ENCODE measurements around the gene LYRM4.
A peak's percentile ranks its signal among the peaks of the same experiment; 100 is the strongest.

The LYRM4 gene

GRCh38 chr6:5172041-5172653 lies 88.6 kb downstream of the LYRM4 start:
- peak; percentile 86 for DNase-seq

- DNase-seq = no peak
These were observed 93.2 kb downstream of the LYRM4 start for GRCh38 chr6:5167501-5167900.

DNA sequence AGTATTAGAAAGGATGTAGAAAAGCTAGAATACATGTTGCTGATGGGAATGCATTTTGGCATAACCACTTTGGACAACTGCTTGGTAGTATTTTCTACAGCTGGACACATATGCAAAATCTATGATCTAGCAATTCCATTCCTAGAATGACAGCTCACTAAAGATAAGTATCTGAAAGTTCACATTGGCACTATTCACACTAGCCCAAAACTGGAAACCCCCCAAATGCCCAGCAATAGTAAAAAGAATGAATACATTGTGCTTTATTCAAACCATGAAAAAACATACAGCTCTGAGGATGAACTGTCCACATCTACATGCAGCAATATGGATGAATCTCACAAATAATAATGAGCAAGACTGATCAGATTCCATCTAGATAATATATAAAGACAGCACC lies 96.7 kb downstream of the LYRM4 start:
- DNase-seq = no peak

- DNase-seq = peak; percentile 74
These were observed 97.5 kb downstream of the LYRM4 start for GRCh38 chr6:5163247-5163646.

DNA sequence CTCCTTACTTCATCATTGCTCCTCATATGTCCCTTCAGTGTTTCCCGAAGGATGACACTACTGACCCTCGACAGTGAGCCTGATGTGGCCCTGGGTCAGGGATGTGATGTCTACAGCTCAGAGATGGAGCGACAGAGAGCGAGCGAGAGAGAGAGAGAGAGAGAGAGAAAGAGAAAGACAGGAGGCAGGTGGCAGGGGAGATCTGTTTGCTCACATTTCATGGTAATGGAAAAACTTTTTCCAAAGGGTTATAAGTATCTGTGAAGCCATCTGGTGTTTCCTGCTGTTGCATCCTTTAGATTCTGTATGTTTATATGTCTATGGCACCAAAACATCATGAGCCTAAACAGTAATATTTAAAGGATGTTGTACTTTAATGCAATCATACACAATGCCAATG lies 98.4 kb downstream of the LYRM4 start:
- DNase-seq = peak; percentile 83

DNA sequence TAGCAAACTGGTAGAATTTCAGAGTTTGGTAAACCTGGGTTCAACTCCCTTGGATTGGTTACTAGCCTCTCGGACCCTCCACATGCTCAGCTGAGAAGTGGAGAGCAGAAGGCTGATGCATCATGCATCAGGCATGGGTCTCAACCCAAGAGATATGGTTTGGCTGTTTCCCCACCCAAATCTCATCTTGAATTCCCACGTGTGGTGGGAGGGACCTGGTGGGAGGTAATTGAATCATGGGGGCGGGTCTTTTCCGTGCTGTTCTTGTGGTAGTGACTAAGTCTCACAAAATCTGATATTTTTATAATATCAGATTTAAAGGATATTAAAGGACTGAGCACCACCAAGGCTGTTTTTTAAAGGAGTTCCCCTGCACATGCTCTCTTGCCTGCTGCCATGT lies 100.5 kb downstream of the LYRM4 start:
- DNase-seq = no peak

- no peak for DNase-seq
These were observed 101.6 kb downstream of the LYRM4 start for GRCh38 chr6:5159162-5159561.

DNA sequence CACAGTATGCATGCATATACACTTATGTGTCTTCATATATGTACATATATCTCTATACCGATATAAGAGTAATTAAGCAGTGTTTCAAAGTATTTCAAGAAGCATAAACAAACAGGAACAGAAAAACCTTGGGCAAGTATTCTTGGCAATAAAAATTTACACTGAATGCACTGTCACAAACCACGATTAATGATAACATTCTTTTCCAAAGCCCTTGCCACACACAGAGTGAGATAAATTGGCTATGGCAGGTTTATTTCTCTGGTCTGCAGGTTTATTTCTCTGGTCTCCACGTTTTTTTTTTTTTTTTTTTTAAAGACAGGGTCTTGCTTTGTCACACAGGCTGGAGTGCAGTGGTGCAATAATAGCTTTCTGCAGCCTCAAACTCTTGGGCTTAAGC lies 102.6 kb downstream of the LYRM4 start:
- DNase-seq = no peak

DNA sequence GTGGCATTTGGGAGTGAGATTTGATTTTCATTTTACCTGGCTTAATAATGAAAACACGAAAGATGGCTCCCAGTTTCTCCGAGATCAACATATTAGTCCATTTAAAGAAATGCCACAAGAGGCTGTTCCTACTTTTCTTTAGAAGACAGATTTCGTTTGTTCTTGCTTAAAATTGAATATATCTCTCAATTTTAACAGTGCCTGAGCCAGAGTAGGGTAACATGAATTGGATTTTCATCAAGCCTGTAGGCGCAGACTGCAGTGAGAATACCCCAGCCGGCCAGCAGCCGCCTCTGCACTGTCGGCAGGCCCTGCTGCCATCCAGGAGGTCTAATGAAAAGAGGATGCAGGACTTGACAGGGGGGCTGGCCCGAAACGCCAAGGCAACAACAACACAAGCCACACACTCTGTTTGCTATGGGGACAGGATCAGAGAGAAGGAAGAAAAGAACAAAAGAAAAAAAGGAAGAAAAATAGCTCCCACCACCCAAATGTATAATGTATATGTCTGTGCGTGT lies 103.1 kb downstream of the LYRM4 start:
- no peak for DNase-seq

DNA sequence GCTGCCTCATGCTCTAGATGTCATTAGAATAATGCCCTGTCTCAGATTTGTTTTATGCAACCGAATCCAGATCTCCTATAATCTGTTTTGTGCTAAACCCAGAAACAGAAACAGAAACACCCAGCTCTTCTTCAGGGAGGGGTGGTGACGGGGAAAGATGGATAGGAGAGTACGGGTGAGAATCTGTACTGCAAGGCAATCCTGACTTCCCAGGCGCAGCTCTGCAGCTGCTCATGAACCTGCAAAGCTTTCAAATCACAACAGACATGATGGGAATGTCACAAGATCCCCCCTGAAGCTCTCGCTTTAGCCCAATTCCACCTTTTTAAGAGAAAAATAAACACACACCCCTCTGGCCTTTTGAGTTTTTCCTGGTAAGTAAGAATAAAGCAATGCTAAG lies 104.1 kb downstream of the LYRM4 start:
- no peak for DNase-seq

GRCh38 chr6:5155906-5156305 lies 104.8 kb downstream of the LYRM4 start:
- DNase-seq = no peak

- DNase-seq = no peak
These were observed 107.6 kb downstream of the LYRM4 start for GRCh38 chr6:5153186-5153585.

GRCh38 chr6:5152460-5152859 lies 108.3 kb downstream of the LYRM4 start:
- no peak for DNase-seq

DNA sequence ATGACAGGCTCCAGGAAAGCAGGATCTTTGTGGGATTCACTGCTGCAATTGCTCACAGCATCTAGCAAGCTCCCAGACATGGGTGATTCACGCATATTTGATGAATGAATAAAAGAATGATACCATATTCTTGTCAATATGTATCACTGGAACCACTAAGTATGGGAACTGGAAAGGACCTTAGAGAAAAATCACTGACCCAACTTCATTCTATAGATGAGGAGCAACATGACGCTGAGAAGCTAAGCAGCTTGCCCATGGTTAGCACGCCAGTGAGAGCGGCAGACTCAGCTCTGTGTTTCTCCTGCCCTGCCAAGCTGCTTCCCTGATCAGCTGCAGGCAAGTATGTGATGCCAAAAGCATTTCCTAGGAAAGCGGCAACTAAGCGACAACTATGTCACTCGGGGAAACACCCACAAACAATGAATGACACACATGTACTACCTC lies 108.8 kb downstream of the LYRM4 start:
- DNase-seq = no peak

DNA sequence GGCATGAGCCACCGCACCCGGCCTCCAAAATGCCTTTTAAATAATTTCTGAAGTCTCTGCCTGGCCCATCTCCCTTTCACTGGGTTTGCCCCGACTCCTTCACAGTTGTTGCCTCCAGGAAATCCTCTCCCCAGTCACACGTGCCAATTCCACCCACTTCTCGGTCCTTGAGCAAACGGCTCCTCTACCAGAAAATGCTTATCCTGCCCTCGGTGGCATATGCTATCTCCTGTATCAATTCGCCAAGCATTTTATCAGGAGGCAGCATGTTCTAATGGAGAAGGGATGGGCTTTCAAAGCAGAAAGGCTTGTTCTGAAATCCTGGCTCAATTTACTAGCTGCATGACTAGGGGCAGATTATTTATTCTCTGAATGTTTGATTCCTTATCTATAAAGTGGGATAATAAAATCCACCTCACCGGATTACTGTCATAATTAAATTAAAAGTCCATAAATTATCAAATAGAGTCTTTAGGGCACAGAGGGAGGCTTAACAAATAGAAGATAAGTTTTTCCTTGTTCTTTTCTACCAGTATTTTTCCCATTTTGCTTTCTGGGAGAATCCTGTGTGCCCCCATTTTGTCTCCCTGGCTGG lies 109.3 kb downstream of the LYRM4 start:
- no peak for DNase-seq

GRCh38 chr6:5150551-5151075 lies 110.1 kb downstream of the LYRM4 start:
- no peak for DNase-seq

DNA sequence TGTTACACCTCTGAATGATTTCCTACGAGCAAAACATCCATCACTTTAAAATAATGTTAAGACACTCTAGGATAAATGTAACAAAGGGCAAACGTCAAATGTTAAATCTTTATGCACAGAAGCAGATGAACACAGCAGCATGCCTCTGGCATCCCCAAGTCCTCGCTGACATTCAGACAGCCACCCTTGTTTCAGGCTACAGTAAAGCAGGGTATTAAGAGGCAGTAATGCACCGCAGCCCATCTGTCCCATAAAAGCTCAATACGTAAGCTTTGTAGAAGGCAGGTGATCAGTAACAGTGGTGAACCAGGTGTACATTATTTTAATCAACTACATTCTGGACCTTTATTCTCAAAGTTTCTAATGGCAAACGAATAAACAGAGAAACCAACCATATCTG lies 110.9 kb downstream of the LYRM4 start:
- DNase-seq = no peak

DNA sequence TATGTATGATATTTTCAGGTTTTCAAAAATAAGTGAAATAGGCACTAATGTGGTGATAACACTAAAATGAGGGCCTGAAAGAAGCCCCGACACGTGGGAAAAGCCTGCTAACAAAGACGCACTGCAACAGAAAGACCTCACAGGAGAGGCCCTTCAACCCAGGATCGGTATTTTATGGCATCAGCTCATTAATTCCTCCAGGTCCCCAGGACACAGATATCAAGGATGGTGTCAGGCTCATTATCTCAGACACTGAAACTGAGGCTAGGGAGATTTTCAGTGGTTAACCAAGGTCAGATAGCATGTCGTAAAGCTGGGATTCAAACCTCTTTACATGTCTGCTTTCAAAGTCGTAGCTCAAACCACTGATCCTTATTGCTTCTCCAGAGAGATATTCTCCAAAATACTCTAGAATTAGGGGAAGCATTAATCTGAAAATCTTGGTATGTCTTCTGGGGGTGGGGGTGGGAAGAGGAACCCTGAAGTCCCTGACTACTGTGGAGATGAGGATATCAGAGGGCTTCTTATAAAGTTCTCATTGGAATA lies 111.5 kb downstream of the LYRM4 start:
- DNase-seq = no peak

GRCh38 chr6:5146398-5146797 lies 114.4 kb downstream of the LYRM4 start:
- no peak for DNase-seq

- DNase-seq = peak; percentile 79
These were observed 117.0 kb downstream of the LYRM4 start for GRCh38 chr6:5143634-5144311.

DNA sequence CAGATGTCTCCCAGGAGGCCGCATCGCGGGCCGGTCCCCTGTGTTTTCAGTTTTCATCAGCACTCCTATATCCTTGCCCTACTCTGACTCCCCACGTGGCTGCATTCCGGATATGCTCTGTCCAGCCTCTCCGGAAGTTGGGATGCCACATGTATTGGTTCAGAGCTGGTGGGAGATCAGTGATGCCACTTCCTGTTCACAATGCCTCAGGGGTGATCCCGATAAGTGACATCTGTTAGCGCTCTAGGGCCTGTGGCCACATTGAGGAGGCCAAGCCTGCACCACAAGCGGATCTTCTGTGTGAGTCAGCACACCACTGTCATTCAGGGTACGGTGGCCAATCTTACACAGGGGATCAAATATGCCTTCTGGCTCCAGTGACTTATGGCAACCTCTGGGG lies 117.8 kb downstream of the LYRM4 start:
- DNase-seq = no peak

DNA sequence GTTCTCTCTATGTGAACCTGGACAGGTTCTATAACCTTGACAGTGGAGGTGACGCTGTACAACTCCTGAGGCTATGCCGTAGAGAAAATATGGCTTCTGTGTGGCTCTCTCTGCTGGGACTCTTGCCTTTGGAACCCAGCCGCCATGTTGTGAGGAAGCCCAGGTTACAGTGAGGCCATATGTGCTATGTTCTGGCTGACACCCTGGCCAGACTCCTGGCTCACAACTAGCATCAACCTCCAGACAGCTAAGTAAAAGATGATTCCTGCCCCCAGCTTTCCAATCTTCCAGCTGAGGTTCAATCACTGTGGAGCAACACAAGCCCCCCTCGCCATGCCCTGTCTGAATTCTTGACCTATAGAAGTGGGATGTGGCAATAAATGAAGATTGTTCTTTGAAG lies 118.6 kb downstream of the LYRM4 start:
- DNase-seq = no peak

- no peak for DNase-seq
These were observed 119.7 kb downstream of the LYRM4 start for GRCh38 chr6:5141046-5141445.
